ENCODE measurements around the gene CLNS1A.
A peak's percentile ranks its signal among the peaks of the same experiment; 100 is the strongest.
"Not testable (repeated sequence)": the region's sequence is repeated elsewhere in the genome, so short reads cannot be mapped to it uniquely, and the experiment has no call there.

The CLNS1A gene

DNA sequence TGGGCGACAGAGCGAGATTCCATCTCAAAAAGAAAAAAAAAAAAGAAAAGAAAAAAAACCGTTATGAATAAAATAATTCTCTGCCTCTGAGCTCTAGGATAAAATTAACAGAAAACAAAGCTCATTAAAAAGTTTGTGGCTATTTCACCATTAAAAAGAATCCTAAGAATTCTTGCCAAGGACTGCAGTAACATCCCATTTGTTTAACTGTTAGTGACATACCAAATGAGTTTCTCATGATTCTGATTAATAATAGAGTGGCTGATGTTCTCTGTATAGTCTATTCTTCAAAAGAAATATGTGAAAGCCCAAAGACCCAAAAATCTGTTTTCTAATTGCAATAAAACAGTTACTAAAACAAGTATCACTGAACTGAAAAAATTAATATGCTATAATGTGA is 19.7 kb downstream of the CLNS1A start:
- no peak for DNase-seq

DNA sequence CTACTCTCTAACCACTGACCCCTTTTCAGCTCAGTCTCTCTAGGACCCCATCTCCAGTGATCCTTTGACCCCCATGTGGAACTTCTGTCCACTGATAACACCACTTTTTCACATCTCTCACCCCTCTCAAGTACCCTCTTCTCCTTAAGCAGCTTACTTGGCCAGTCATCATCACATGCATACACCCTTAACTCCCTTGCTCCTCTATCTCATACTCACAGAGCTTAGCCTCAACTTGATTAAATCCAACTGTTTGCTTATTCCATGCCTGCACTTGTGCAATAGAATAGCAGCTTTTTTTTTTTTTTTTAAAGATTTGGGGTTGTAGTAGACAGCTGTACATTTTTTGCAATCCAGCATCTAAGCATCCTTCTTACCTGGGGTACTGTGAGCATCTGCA is 25.7 kb downstream of the CLNS1A start:
- DNase-seq: no peak

GRCh38 chr11:77609234-77609633 is 28.4 kb downstream of the CLNS1A start:
- no peak for DNase-seq

DNA sequence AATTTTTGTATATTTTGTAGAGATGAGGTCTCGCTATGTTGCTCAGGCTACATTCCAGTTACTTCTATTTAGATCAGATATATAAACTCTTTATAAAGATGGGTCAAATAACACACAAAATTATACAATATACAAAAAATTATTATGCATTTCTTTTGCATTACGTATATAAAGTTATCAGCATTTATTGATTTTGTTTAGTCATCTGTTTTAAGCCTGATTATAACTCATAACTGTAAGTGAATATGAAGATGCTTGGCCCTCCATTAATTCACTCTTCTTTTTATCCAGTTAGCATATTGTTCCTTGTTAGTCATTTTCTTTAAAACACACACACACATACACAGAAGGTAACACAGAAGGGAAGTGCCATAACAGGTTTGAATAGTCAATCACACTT is 33.3 kb downstream of the CLNS1A start:
- DNase-seq: no peak

- no peak for DNase-seq
These were observed 35.1 kb downstream of the CLNS1A start for GRCh38 chr11:77602381-77603088.

GRCh38 chr11:77598195-77598594 is 39.4 kb downstream of the CLNS1A start:
- no peak for DNase-seq

DNA sequence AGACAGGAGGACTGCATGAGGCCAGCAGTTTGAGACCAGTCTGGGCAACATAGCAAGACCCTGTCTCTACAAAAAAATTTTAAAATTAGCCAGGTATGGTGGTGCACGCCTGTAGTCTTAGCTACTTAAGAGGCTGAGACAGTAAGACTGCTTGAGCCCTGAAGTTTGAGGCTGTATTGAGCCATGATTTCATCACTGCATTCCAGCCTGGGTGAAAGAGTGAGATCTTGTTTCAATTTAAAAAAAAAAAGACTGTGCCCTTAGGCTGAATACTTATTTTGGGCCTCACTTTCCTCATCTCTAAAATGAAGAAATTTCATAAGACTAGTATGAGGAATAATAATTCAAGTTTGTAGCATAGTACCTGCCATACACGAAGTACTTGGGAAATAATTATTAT is 41.0 kb downstream of the CLNS1A start:
- DNase-seq: no peak

GRCh38 chr11:77593883-77594282 is 43.7 kb downstream of the CLNS1A start:
- DNase-seq: no peak

GRCh38 chr11:77592727-77593126 is 44.9 kb downstream of the CLNS1A start:
- no peak for DNase-seq

GRCh38 chr11:77590194-77590782 is 47.3 kb downstream of the CLNS1A start:
- peak; percentile 63 to 71 for DNase-seq

DNA sequence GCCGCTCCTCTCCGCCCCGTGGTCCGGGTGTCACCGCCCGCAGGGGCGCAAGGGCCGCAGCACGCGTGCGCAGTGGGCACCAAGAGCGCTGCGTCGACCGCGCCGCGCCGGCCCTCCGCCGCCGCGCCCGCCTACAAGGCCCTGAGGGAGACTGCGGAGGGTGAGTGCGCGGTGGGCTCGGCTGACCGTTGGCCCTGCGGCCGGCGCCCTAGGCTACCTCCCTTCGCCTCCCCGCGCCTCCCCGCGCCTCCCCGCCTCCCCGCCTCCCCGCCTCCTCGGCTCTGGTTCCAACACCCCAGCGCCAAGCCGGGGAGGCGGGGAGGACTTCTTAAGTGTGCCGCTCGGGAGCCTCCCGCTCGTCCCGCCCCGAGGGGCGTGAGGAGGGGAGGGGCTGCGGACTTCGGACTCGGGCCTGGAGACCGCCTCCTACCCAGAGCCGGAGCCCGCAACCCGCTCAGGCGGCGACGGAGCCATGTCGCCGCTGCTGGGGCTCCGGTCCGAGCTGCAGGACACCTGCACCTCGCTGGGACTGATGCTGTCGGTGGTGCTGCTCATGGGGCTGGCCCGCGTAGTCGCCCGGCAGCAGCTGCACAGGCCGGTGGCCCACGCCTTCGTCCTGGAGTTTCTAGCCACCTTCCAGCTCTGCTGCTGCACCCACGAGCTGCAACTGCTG is 47.9 kb downstream of the CLNS1A start, which contains the start of gene AQP11:
AQP11 (plus strand) TSS at position 433 of the 673 bp plus-strand sequence; CDS start at position 473, 40 bp downstream.
- DNase-seq: peak; percentile 86 to 92

GRCh38 chr11:77589181-77589520 is 48.4 kb downstream of the CLNS1A start:
- DNase-seq: no peak

- no peak for DNase-seq
These were observed 56.8 kb downstream of the CLNS1A start for GRCh38 chr11:77580712-77581337.

- not testable (repeated sequence) for DNase-seq
These were observed 62.2 kb downstream of the CLNS1A start for GRCh38 chr11:77575428-77575827.

DNA sequence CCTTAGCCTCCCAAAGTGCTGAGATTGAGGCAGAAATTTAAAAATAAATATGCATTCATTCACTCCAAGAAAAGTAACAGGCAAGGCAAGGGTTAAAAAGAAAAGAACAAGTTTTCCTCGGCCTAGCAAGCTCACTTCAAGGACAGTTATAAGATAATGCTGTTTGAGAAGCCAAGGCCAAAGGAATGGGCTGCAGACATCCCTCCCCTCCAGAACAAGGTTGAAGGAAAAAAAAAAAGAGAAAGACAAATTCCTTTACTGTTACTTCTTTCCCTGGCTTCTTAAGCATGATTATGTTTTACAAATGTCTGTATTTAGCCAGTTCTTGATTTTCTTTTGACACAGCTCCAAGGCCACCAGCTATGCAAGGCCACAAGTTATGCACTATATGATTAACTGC is 66.7 kb downstream of the CLNS1A start:
- DNase-seq: not testable (repeated sequence)

GRCh38 chr11:77569676-77570070 is 67.9 kb downstream of the CLNS1A start:
- no peak for DNase-seq

GRCh38 chr11:77568916-77569675 is 68.5 kb downstream of the CLNS1A start:
- no peak for DNase-seq

DNA sequence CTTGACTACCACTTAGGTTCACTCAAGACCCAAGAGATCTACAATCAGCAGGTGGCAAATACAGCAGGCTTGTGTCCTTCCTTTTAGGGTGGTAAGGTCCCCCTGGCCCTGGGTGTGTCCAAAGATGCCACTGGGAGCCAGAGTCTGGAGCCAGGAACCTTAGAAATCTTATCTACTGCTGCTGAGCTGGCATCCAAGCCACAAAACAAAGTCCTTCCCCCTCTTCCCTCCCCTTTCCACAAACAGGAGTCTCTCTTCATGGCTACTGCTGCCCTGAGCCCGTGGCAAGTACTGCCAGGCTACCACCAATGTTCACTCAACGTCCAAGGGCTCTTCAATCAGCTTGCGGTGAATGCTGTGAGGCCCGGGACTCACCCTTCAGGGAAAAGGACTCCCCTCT is 69.3 kb downstream of the CLNS1A start:
- DNase-seq: no peak
